GM10266 (cell line): ENCODE data around the gene CEP68.

Source experiments
- DNase-seq: peaks from one replicate; pipeline ENCODE4 v3.0.0; 2012; ENCODE audit errors: extremely low spot score
- CTCF ChIP-seq: IDR thresholded peaks from 2 replicates; pipeline ENCODE4 v1.5.1; 2012; ENCODE audit warnings: mild to moderate bottlenecking, low read depth; ENCODE audit not compliant: control insufficient read depth, insufficient read depth; ENCODE audit errors: missing control alignments

CEP68 gene

DNA sequence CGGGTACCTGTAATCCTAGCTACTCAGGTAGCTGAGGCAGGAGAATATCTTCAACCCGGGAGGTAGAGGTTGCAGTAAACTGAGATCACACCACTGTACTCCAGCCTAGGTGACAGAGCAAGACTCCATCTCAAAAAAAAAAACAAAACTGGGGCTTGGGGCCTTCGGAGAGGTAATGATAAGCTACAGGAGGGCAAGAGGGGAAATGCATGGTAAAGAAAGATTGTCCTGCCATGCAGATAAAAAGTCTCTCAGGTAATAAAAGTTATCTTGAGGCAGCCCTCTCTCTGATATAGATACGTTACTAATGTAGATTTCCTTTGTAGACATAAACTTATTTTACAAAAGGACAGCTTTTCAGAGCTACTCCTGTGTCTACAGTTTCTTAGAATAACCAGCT, 77.4 kb downstream of the CEP68 start:
- no peak for DNase-seq
- no peak for TF ChIP-seq CTCF

- no peak for DNase-seq
- TF ChIP-seq CTCF, result no peak
These were observed 77.9 kb downstream of the CEP68 start for GRCh38 chr2:65134158-65134557.

DNA sequence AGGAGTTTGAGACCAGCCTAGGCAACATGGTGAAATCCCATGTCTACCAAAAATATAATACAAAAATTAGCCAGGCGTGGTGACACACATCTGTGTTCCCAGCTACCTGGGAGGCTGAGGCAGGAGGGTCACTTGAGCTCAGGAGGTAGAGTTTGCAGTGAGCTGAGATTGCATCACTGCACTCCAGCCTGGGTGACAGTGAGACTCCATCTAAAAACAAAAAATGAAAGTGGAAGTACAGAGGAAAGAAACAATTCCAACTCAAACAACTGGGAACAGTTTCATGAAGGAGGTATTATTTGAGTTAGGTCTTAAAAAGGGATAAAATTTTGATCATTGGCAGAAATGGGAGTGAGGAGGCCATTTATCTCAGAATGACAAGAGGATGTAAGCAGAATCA, 80.0 kb downstream of the CEP68 start:
- no peak for TF ChIP-seq CTCF
- no peak for DNase-seq
